GM12878 (cell line): ENCODE data around the gene OR2G3. TPM values are rescaled to one million over a fixed set of nuclear protein-coding genes. Genes with fewer than 3 reads are reported as not detected.

Source experiments
- ATAC-seq: fragments of 200-7000 bp; cut with Tn5 transposase; 3 replicates; pipeline ENCODE4 v1.9.1; 2020; ENCODE audit warnings: mild to moderate bottlenecking, moderate library complexity
- BruUV-seq: library from RNA; stranded (reverse); fragments of 400-500 nt; replicated peaks from 2 replicates; lab custom pipeline; 2021; lab: Mats Ljungman, UMichigan
- CTCF ChIA-PET: fragments of 300-600 bp; sonication (Branson Sonifier 250); formaldehyde crosslinking; extraction: SDS; loops from one replicate; lab custom pipeline; 2021; ENCODE audit warnings: inconsistent platforms; lab: Yijun Ruan, JAX
- POLR2A ChIA-PET: fragments of 350-600 bp; formaldehyde crosslinking; extraction: SDS; loops from one replicate; lab custom pipeline; 2021; ENCODE audit warnings: inconsistent platforms; lab: Charles Lee
- RAD21 ChIA-PET: fragments of 300-600 bp; sonication (Branson Sonifier 250); formaldehyde crosslinking; loops from one replicate; lab custom pipeline; 2023; ENCODE audit warnings: antibody characterized with exemption; ENCODE audit not compliant: unreplicated experiment; lab: Charles Lee
- SMC1A ChIA-PET: fragments of 300-600 bp; sonication (Branson Sonifier 250); formaldehyde crosslinking; loops from one replicate; lab custom pipeline; 2023; ENCODE audit not compliant: unreplicated experiment, uncharacterized antibody; lab: Charles Lee
- DNase-seq: peaks from one replicate; pipeline ENCODE4 v3.0.0-alpha.2; 2011; ENCODE audit warnings: low read depth, low spot score
- FAIRE-seq: peaks from 3 replicates; lab custom pipeline; 2011; peaks lifted over from hg19 to GRCh38; lab: Jason Lieb, UNC
- H2AFZ ChIP-seq: 2 replicates; pipeline ENCODE4 v1.6.0; 2011; ENCODE audit warnings: low read depth, low read length, control low read depth; ENCODE audit not compliant: control insufficient read depth
- H3K27ac ChIP-seq: 2 replicates; pipeline ENCODE4 v1.5.1; 2011; ENCODE audit warnings: control low read depth; ENCODE audit not compliant: control insufficient read depth, insufficient read depth
- H3K27me3 ChIP-seq, 2 experiments: replicated peaks in 1 of 2; 2 replicates each; pipeline versions ENCODE4 v1.6.0 to v1.6.1; 2011; ENCODE audit warnings: low read length in 1 of 2; ENCODE audit not compliant: control insufficient read depth in 2 of 2, insufficient read depth in 2 of 2
- H3K36me3 ChIP-seq, 2 experiments: 2 replicates each; pipeline ENCODE4 v1.5.1; 2011; ENCODE audit warnings: low read length in 1 of 2; ENCODE audit not compliant: control insufficient read depth in 2 of 2, insufficient read depth in 2 of 2
- H3K4me1 ChIP-seq: 2 replicates; pipeline ENCODE4 v1.6.1; 2011; ENCODE audit warnings: mild to moderate bottlenecking, low read length, moderate library complexity, mixed read lengths; ENCODE audit not compliant: control insufficient read depth, insufficient read depth
- H3K4me2 ChIP-seq: 2 replicates; pipeline ENCODE4 v1.6.0; 2011; ENCODE audit warnings: control low read depth; ENCODE audit not compliant: control insufficient read depth, insufficient read depth
- H3K4me3 ChIP-seq: fragments of 200-600 bp; sonication (generic); 2 replicates; pipeline ENCODE4 v1.5.1; 2016
- H3K79me2 ChIP-seq: 2 replicates; pipeline ENCODE4 v1.6.0; 2011; ENCODE audit warnings: low read length; ENCODE audit not compliant: control insufficient read depth, insufficient read depth
- H3K9ac ChIP-seq: 2 replicates; pipeline ENCODE4 v1.8.0; 2011; ENCODE audit warnings: low read length, control low read depth, mixed read lengths; ENCODE audit not compliant: control insufficient read depth, insufficient read depth
- H3K9me3 ChIP-seq: replicated peaks from 3 replicates; pipeline ENCODE4 v1.5.1; 2011; ENCODE audit warnings: mild to moderate bottlenecking, low read length; ENCODE audit not compliant: control insufficient read depth, insufficient read depth
- H4K20me1 ChIP-seq: 2 replicates; pipeline ENCODE4 v1.6.0; 2011; ENCODE audit not compliant: control insufficient read depth, insufficient read depth
- BACH1 ChIP-seq: fragments of 450-650 bp; IDR thresholded peaks from 2 replicates; pipeline ENCODE4 v1.6.1; 2017; ENCODE audit warnings: mild to moderate bottlenecking, borderline replicate concordance
- BCLAF1 ChIP-seq: fragments of 450-650 bp; IDR thresholded peaks from 2 replicates; pipeline ENCODE4 v1.6.1; 2017; ENCODE audit warnings: antibody characterized with exemption, mild to moderate bottlenecking, moderate library complexity
- BHLHE40 ChIP-seq, 2 experiments: fragments of 450-650 bp in 1 of 2; IDR thresholded peaks; 2 replicates each; pipeline ENCODE4 v1.6.1; 2011 to 2017; ENCODE audit warnings: low read depth in 2 of 2, borderline replicate concordance in 1 of 2, improper control_type of control experiment in 1 of 2, low read length in 1 of 2, mild to moderate bottlenecking in 1 of 2
- BRCA1 ChIP-seq: IDR thresholded peaks from 2 replicates; pipeline ENCODE4 v1.6.1; 2011; ENCODE audit warnings: low read depth, low read length, improper control_type of control experiment
- KAT2A ChIP-seq: conservative IDR thresholded peaks from 2 replicates; pipeline ENCODE4 v1.6.1; 2011; ENCODE audit warnings: low read depth, low read length; ENCODE audit not compliant: control insufficient read depth
- LARP7 ChIP-seq: fragments of 450-650 bp; IDR thresholded peaks from 2 replicates; pipeline ENCODE4 v1.6.1; 2017; ENCODE audit warnings: mild to moderate bottlenecking
- NR2C1 ChIP-seq: fragments of 450-650 bp; IDR thresholded peaks from 2 replicates; pipeline ENCODE4 v1.6.1; 2017; ENCODE audit warnings: antibody characterized with exemption, mild to moderate bottlenecking, moderate library complexity
- NR2F1 ChIP-seq: fragments of 450-650 bp; conservative IDR thresholded peaks from 2 replicates; pipeline ENCODE4 v1.6.1; 2017; ENCODE audit warnings: mild to moderate bottlenecking
- SIN3A ChIP-seq: IDR thresholded peaks from 2 replicates; pipeline ENCODE4 v1.6.1; 2012; ENCODE audit warnings: low read depth, low read length, improper control_type of control experiment
- SP1 ChIP-seq: IDR thresholded peaks from one replicate; pipeline ENCODE4 v1.6.1; 2011; ENCODE audit warnings: low read depth, low read length
- SPI1 ChIP-seq: IDR thresholded peaks from 2 replicates; pipeline ENCODE4 v1.6.1; 2011; ENCODE audit warnings: low read depth, mild to moderate bottlenecking, low read length, moderate library complexity, borderline replicate concordance; ENCODE audit not compliant: insufficient read depth
- WGBS: methylation state at CpG from one replicate; pipeline ENCODE4 v1.1.6; 2016; ENCODE audit warnings: low lambda C conversion rate; ENCODE audit not compliant: insufficient replicate concordance, insufficient coverage; ENCODE audit errors: missing lambda C conversion rate; 5-methylcytosine and 5-hydroxymethylcytosine counted together
- in situ Hi-C: fragments of 300-500 bp; cut with MboI; formaldehyde crosslinking; loops from 9 replicates; pipeline ENCODE4 v1.14.3; 2018; ENCODE audit warnings: mixed read lengths
- intact Hi-C: fragments of 100-400 bp; cut with micrococcal nuclease; formaldehyde crosslinking; loops from one replicate; pipeline ENCODE4 v1.14.2; 2022; ENCODE audit not compliant: unreplicated experiment
- polyA plus RNA-seq, 11 experiments: library from polyadenylated mRNA; depleted of rRNA in 4 of 11; unstranded in 6 of 11; stranded (reverse) in 5 of 11; fragments of >200 nt; fragmentation: Nextera tagmentation in 4 of 11; fragmentation: Illumina TruSeq in 1 of 11; extraction: Ambion mirVana in 4 of 11; extraction: Trizol in 1 of 11; gene quantifications; 1 replicate in 1 of 11; 2 replicates in 10 of 11; pipeline versions ENCODE4 v1.2.1 to v1.2.3, GENCODE V29; 2011 to 2016; ENCODE audit warnings: inconsistent platforms in 2 of 11, missing spikeins in 2 of 11, low read depth in 1 of 11
- small RNA-seq: library from RNA; depleted of rRNA; stranded (forward); fragments of <200 nt; gene quantifications from one replicate; pipeline ENCODE3, GENCODE V24; 2014
- total RNA-seq, 4 experiments: library from RNA; depleted of rRNA in 3 of 4; stranded (reverse); fragments of >200 nt in 3 of 4; fragmentation: Illumina TruSeq in 1 of 4; extraction: Trizol in 1 of 4; gene quantifications; 2 replicates each; pipeline versions ENCODE4 v1.2.1 to v1.2.3, GENCODE V29; 2013 to 2021
- TF ChIP-seq, protein P1 (sequence below): IDR thresholded peaks from 2 replicates; pipeline ENCODE4 v1.6.1; 2011; ENCODE audit warnings: borderline replicate concordance, low read depth, mild to moderate bottlenecking, moderate library complexity, mixed read lengths, low read length; ENCODE audit not compliant: insufficient read depth; ENCODE audit errors: extremely low read length

OR2G3 gene
- total and polyA plus RNA-seq, 10 of the 15 experiments (the other 5 are each of a cell fraction or from before 2014, with no cell fraction given): not detected

DNA sequence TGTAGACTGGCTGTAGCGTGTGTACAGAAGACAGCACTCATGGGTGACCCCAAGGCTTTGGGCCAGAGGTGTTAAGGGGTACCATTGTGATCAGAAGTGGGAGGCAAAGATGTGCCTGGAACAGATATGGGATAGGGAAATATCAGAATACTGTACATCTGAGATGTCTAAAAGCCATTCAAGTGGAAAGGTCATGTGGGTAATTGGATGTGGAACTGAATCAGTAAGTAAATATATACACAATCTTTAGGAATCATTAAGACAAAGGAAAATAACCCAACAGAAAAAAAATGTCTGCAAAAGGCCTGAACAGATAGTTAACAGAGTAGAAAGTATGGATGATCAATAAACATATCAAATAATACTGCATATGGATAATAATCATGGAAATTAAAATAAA, 47.7 kb downstream of the OR2G3 start:
- no peak for ATAC-seq
- intact Hi-C loops (no loop called here), in situ Hi-C loops (no loop called here)
- FAIRE-seq: no peak
- H3K79me2 ChIP-seq: no peaks in the 10 kb centered on the region
- no peak for DNase-seq
- H4K20me1 ChIP-seq: no peaks in the 10 kb centered on the region
- SMC1A ChIA-PET: no interaction called here
- H3K36me3 ChIP-seq: no peaks in the 10 kb centered on the region
- H3K4me3 ChIP-seq: no peak overlapping the region
- no peak overlapping the region for H2AFZ ChIP-seq
- no peaks in the 10 kb centered on the region for H3K9me3 ChIP-seq
- no peaks in the 10 kb centered on the region for H3K4me1 ChIP-seq
- no peak overlapping the region for H3K4me2 ChIP-seq
- no peaks in the 10 kb centered on the region for H3K27me3 ChIP-seq
- TF ChIP-seq NR2F1 (no peak), BRCA1 (no peak), LARP7 (no peak), BACH1 (no peak), BCLAF1 (no peak), SPI1 (no peak), BHLHE40 (IDR thresholded peaks at IDR 0.05; ENCODE audit: borderline replicate concordance in 1 of 2, low read depth in 2 of 2, low read length in 1 of 2) (no peak), SP1 (no peak), NR2C1 (no peak), SIN3A (no peak), KAT2A (no peak)
- TF ChIP-seq, protein P1, sequence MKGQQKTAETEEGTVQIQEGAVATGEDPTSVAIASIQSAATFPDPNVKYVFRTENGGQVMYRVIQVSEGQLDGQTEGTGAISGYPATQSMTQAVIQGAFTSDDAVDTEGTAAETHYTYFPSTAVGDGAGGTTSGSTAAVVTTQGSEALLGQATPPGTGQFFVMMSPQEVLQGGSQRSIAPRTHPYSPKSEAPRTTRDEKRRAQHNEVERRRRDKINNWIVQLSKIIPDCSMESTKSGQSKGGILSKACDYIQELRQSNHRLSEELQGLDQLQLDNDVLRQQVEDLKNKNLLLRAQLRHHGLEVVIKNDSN: no peak
- H3K27ac ChIP-seq: no peak overlapping the region
- RAD21 ChIA-PET: no interaction called here
- 10% methylated on average over 1 of the region's 1 CpG for WGBS
- CTCF ChIA-PET: no interaction called here
- no TSS peak for BruUV-seq
- POLR2A ChIA-PET: no interaction called here
- H3K9ac ChIP-seq: no peak overlapping the region

Small RNA genes lying within 50 kb of the gene (small RNA-seq; reads per million reads assigned to genes)
- not detected for gene RF00026

Other genes with a start within 250 kb of the OR2G3 start
Only the 7 nearest of the 12 such genes appear.
- not detected in 2 replicates for gene OR2C3, start 69.1 kb upstream of the OR2G3 start, total RNA-seq (2014; rRNA removed)
- gene OR2C3, start 69.1 kb upstream of the OR2G3 start, total RNA-seq (2014; rRNA removed; fragmentation: Illumina TruSeq; extraction: Trizol): not detected in 2 replicates
- not detected in 2 replicates for gene OR2C3, start 69.1 kb upstream of the OR2G3 start, total RNA-seq (2021)
- not detected in 2 replicates for gene OR2C3, start 69.1 kb upstream of the OR2G3 start, polyA plus RNA-seq (2011; rRNA removed)
- not detected in 2 replicates for gene OR2C3, start 69.1 kb upstream of the OR2G3 start, polyA plus RNA-seq (2014; fragmentation: Illumina TruSeq; extraction: Trizol)
- gene OR2C3, start 69.1 kb upstream of the OR2G3 start, polyA plus RNA-seq (2014; fragmentation: Nextera tagmentation; extraction: Ambion mirVana): not detected
- not detected in 2 replicates for gene OR2C3, start 69.1 kb upstream of the OR2G3 start, polyA plus RNA-seq (2014; rRNA removed)
- gene OR2C3, start 69.1 kb upstream of the OR2G3 start, polyA plus RNA-seq (2016; fragmentation: Nextera tagmentation; extraction: Ambion mirVana): not detected
- gene GCSAML, start 56.5 kb upstream of the OR2G3 start, total RNA-seq (2014; rRNA removed): not detected in 2 replicates
- gene GCSAML, start 56.5 kb upstream of the OR2G3 start, total RNA-seq (2014; rRNA removed; fragmentation: Illumina TruSeq; extraction: Trizol): not detected in 2 replicates
- not detected in 2 replicates for gene GCSAML, start 56.5 kb upstream of the OR2G3 start, total RNA-seq (2021)
- 0.03 and 0.10 TPM in 2 replicates for gene GCSAML, start 56.5 kb upstream of the OR2G3 start, polyA plus RNA-seq (2011; rRNA removed)
- not detected in 2 replicates for gene GCSAML, start 56.5 kb upstream of the OR2G3 start, polyA plus RNA-seq (2014; fragmentation: Illumina TruSeq; extraction: Trizol)
- gene GCSAML, start 56.5 kb upstream of the OR2G3 start, polyA plus RNA-seq (2014; fragmentation: Nextera tagmentation; extraction: Ambion mirVana): not detected
- not detected in 2 replicates for gene GCSAML, start 56.5 kb upstream of the OR2G3 start, polyA plus RNA-seq (2014; rRNA removed)
- not detected for gene GCSAML, start 56.5 kb upstream of the OR2G3 start, polyA plus RNA-seq (2016; fragmentation: Nextera tagmentation; extraction: Ambion mirVana)
- gene OR2G2, start 17.2 kb upstream of the OR2G3 start, total RNA-seq (2014; rRNA removed): not detected in 2 replicates
- not detected in 2 replicates for gene OR2G2, start 17.2 kb upstream of the OR2G3 start, total RNA-seq (2014; rRNA removed; fragmentation: Illumina TruSeq; extraction: Trizol)
- gene OR2G2, start 17.2 kb upstream of the OR2G3 start, total RNA-seq (2021): not detected in 2 replicates
- not detected in 2 replicates for gene OR2G2, start 17.2 kb upstream of the OR2G3 start, polyA plus RNA-seq (2011; rRNA removed)
- not detected in 2 replicates for gene OR2G2, start 17.2 kb upstream of the OR2G3 start, polyA plus RNA-seq (2014; fragmentation: Illumina TruSeq; extraction: Trizol)
- gene OR2G2, start 17.2 kb upstream of the OR2G3 start, polyA plus RNA-seq (2014; fragmentation: Nextera tagmentation; extraction: Ambion mirVana): not detected
- not detected in 2 replicates for gene OR2G2, start 17.2 kb upstream of the OR2G3 start, polyA plus RNA-seq (2014; rRNA removed)
- gene OR2G2, start 17.2 kb upstream of the OR2G3 start, polyA plus RNA-seq (2016; fragmentation: Nextera tagmentation; extraction: Ambion mirVana): not detected
- not detected in 2 replicates for gene OR13G1, start 74.2 kb downstream of the OR2G3 start, total RNA-seq (2014; rRNA removed)
- gene OR13G1, start 74.2 kb downstream of the OR2G3 start, total RNA-seq (2014; rRNA removed; fragmentation: Illumina TruSeq; extraction: Trizol): not detected in 2 replicates
- gene OR13G1, start 74.2 kb downstream of the OR2G3 start, total RNA-seq (2021): not detected in 2 replicates
- gene OR13G1, start 74.2 kb downstream of the OR2G3 start, polyA plus RNA-seq (2011; rRNA removed): not detected in 2 replicates
- gene OR13G1, start 74.2 kb downstream of the OR2G3 start, polyA plus RNA-seq (2014; fragmentation: Illumina TruSeq; extraction: Trizol): not detected in 2 replicates
- not detected for gene OR13G1, start 74.2 kb downstream of the OR2G3 start, polyA plus RNA-seq (2014; fragmentation: Nextera tagmentation; extraction: Ambion mirVana)
- gene OR13G1, start 74.2 kb downstream of the OR2G3 start, polyA plus RNA-seq (2014; rRNA removed): not detected in 2 replicates
- not detected for gene OR13G1, start 74.2 kb downstream of the OR2G3 start, polyA plus RNA-seq (2016; fragmentation: Nextera tagmentation; extraction: Ambion mirVana)
- not detected in 2 replicates for gene OR6F1, start 111.1 kb downstream of the OR2G3 start, total RNA-seq (2014; rRNA removed)
- gene OR6F1, start 111.1 kb downstream of the OR2G3 start, total RNA-seq (2014; rRNA removed; fragmentation: Illumina TruSeq; extraction: Trizol): not detected in 2 replicates
- not detected in 2 replicates for gene OR6F1, start 111.1 kb downstream of the OR2G3 start, total RNA-seq (2021)
- gene OR6F1, start 111.1 kb downstream of the OR2G3 start, polyA plus RNA-seq (2011; rRNA removed): not detected in 2 replicates
- not detected in 2 replicates for gene OR6F1, start 111.1 kb downstream of the OR2G3 start, polyA plus RNA-seq (2014; fragmentation: Illumina TruSeq; extraction: Trizol)
- gene OR6F1, start 111.1 kb downstream of the OR2G3 start, polyA plus RNA-seq (2014; fragmentation: Nextera tagmentation; extraction: Ambion mirVana): not detected
- not detected in 2 replicates for gene OR6F1, start 111.1 kb downstream of the OR2G3 start, polyA plus RNA-seq (2014; rRNA removed)
- gene OR6F1, start 111.1 kb downstream of the OR2G3 start, polyA plus RNA-seq (2016; fragmentation: Nextera tagmentation; extraction: Ambion mirVana): not detected
- gene OR14K1, start 133.0 kb downstream of the OR2G3 start, total RNA-seq (2014; rRNA removed): not detected in 2 replicates
- gene OR14K1, start 133.0 kb downstream of the OR2G3 start, total RNA-seq (2014; rRNA removed; fragmentation: Illumina TruSeq; extraction: Trizol): not detected in 2 replicates
- gene OR14K1, start 133.0 kb downstream of the OR2G3 start, total RNA-seq (2021): not detected in 2 replicates
- gene OR14K1, start 133.0 kb downstream of the OR2G3 start, polyA plus RNA-seq (2011; rRNA removed): not detected in 2 replicates
- not detected in 2 replicates for gene OR14K1, start 133.0 kb downstream of the OR2G3 start, polyA plus RNA-seq (2014; fragmentation: Illumina TruSeq; extraction: Trizol)
- not detected for gene OR14K1, start 133.0 kb downstream of the OR2G3 start, polyA plus RNA-seq (2014; fragmentation: Nextera tagmentation; extraction: Ambion mirVana)
- gene OR14K1, start 133.0 kb downstream of the OR2G3 start, polyA plus RNA-seq (2014; rRNA removed): not detected in 2 replicates
- gene OR14K1, start 133.0 kb downstream of the OR2G3 start, polyA plus RNA-seq (2016; fragmentation: Nextera tagmentation; extraction: Ambion mirVana): not detected
- gene OR14A2, start 142.6 kb downstream of the OR2G3 start, total RNA-seq (2014; rRNA removed): not detected in 2 replicates
- gene OR14A2, start 142.6 kb downstream of the OR2G3 start, total RNA-seq (2014; rRNA removed; fragmentation: Illumina TruSeq; extraction: Trizol): not detected in 2 replicates
- gene OR14A2, start 142.6 kb downstream of the OR2G3 start, total RNA-seq (2021): not detected in 2 replicates
- not detected in 2 replicates for gene OR14A2, start 142.6 kb downstream of the OR2G3 start, polyA plus RNA-seq (2011; rRNA removed)
- not detected in 2 replicates for gene OR14A2, start 142.6 kb downstream of the OR2G3 start, polyA plus RNA-seq (2014; fragmentation: Illumina TruSeq; extraction: Trizol)
- gene OR14A2, start 142.6 kb downstream of the OR2G3 start, polyA plus RNA-seq (2014; fragmentation: Nextera tagmentation; extraction: Ambion mirVana): not detected
- not detected in 2 replicates for gene OR14A2, start 142.6 kb downstream of the OR2G3 start, polyA plus RNA-seq (2014; rRNA removed)
- gene OR14A2, start 142.6 kb downstream of the OR2G3 start, polyA plus RNA-seq (2016; fragmentation: Nextera tagmentation; extraction: Ambion mirVana): not detected